Measurements from ENCODE around the gene UTP20. TPM values are rescaled to one million over a fixed set of nuclear protein-coding genes. Genes with fewer than 3 reads are reported as not detected.

The UTP20 gene
- 5.7 and 7.3 TPM in 2 replicates for polyA plus RNA-seq (2012; rRNA removed)
- 6.9 and 7.2 TPM in 2 replicates for polyA plus RNA-seq (2012; cell fraction: cytosol; rRNA removed)
- polyA plus RNA-seq (2012; cell fraction: nucleus; rRNA removed): 5.4 and 9.9 TPM in 2 replicates

GRCh38 chr12:101280006-101280505 is at the start of gene UTP20:
Gene UTP20 (plus strand): TSS chr12:101280105. CDS start chr12:101280283, 178 bp downstream.
- Histone ChIP-seq H3K79me2 (ENCODE audit: insufficient read depth) (peaks cover 14% of the 10 kb centered on the region), H4K20me1 (ENCODE audit: insufficient read depth) (no peaks in the 10 kb centered on the region), H3F3A (replicated peaks; ENCODE audit: insufficient read depth) (no peaks in the 10 kb centered on the region), H3K4me3 (ENCODE audit: low read depth in 2 of 2, low read length in 1 of 2) (peak within 1 kb of the TSS; percentile 89 to 100), H3K27ac (ENCODE audit: low read depth in 2 of 2, low read length in 1 of 2) (0 out of 4 replicates have a peak within 1 kb of the TSS, but pooled peaks of 1 of the 2 experiments have one; percentile 8), H2AFZ (ENCODE audit: low read depth) (peak within 1 kb of the TSS; percentile 99), H3K9me2 (no peaks in the 10 kb centered on the region), H3K4me1 (ENCODE audit: control insufficient read depth in 1 of 2, insufficient read depth in 2 of 2, low read depth in 1 of 2, low read length in 1 of 2) (no peaks in the 10 kb centered on the region; a peak in 1 of 4 replicates), H3K36me3 (replicated peaks in 1 of 2; ENCODE audit: control insufficient read depth in 1 of 2, insufficient read depth in 2 of 2, low read length in 1 of 2) (peaks cover 7 to 24% of the 10 kb centered on the region in 2 experiments), H3K9ac (peak within 1 kb of the TSS; percentile 71), H3K9me3 (no peaks in the 10 kb centered on the region), H3K27me3 (ENCODE audit: insufficient read depth) (no peaks in the 10 kb centered on the region; the same call in 1 of the 2 replicates), H3K4me2 (peak within 1 kb of the TSS; percentile 80)
- WGBS (ENCODE audit: low lambda C conversion rate): 0% methylated on average over 33 of the region's 34 CpGs
- DNase-seq: peak; percentile 90
- POLR2A ChIA-PET: no interaction called here
- CTCF ChIA-PET: interaction anchor here (1.2 kb wide), 1 partner anchor 43 kb away, joined by 3 read pairs; no protein-coding TSS in a partner anchor
- TF ChIP-seq FOXJ3 (CRISPR knock-in tag; IDR thresholded peaks at IDR 0.05) (no peak), TCF12 (IDR thresholded peaks at IDR 0.05) (no peak), USF2 (IDR thresholded peaks at IDR 0.05; ENCODE audit: borderline replicate concordance, low read depth, low read length) (peak; percentile 85), MXI1 (IDR thresholded peaks at IDR 0.05; ENCODE audit: low read depth, low read length) (peak; percentile 100), TEAD4 (IDR thresholded peaks at IDR 0.05; ENCODE audit: borderline replicate concordance, insufficient read depth) (no peak), FOSL2 (IDR thresholded peaks at IDR 0.05; ENCODE audit: borderline replicate concordance, low read depth) (no peak), TAF1 (IDR thresholded peaks at IDR 0.05; ENCODE audit: borderline replicate concordance, low read depth, low read length) (peak; percentile 70), GABPA (IDR thresholded peaks at IDR 0.05; ENCODE audit: low read depth) (peak; percentile 55), CTCF (IDR thresholded peaks at IDR 0.05) (no peak), RXRA (IDR thresholded peaks at IDR 0.05; ENCODE audit: borderline replicate concordance, low read depth) (no peak), RCOR1 (IDR thresholded peaks at IDR 0.05; ENCODE audit: low read length) (no peak), JUND (IDR thresholded peaks at IDR 0.05) (no peak), REST (IDR thresholded peaks at IDR 0.05; ENCODE audit: low read depth, low read length) (no peak), IRF3 (IDR thresholded peaks at IDR 0.05; ENCODE audit: low read depth, low read length) (no peak), EZH2phosphoT487 (IDR thresholded peaks at IDR 0.05; ENCODE audit: borderline replicate concordance, low read depth) (no peak), SIN3A (IDR thresholded peaks at IDR 0.05; ENCODE audit: borderline replicate concordance, low read depth, low read length) (peak; percentile 100), YY1 (IDR thresholded peaks at IDR 0.05; ENCODE audit: low read depth) (peak; percentile 99), ELF1 (IDR thresholded peaks at IDR 0.05) (peak; percentile 75), MEF2A (IDR thresholded peaks at IDR 0.05; ENCODE audit: borderline replicate concordance, low read depth) (no peak), USF1 (IDR thresholded peaks at IDR 0.05; ENCODE audit: borderline replicate concordance, low read depth) (peak; percentile 98), POLR2AphosphoS5 (IDR thresholded peaks at IDR 0.05; ENCODE audit: low read depth, low read length) (peak; percentile 59; the same call in 1 of the 2 replicates), ZBTB33 (IDR thresholded peaks at IDR 0.05; ENCODE audit: borderline replicate concordance, low read depth) (no peak), SMC3 (IDR thresholded peaks at IDR 0.05; ENCODE audit: low read depth, low read length) (no peak)

All from SK-N-SH (cell line).